SU-DHL-6 (cell line): ENCODE results near the gene TMOD1.

Experiments used
- H2AFZ ChIP-seq: fragments of 200-600 bp; sonication (generic); 2 replicates; pipeline ENCODE4 v1.6.1; 2014; ENCODE audit warnings: low read depth, mild to moderate bottlenecking, moderate library complexity, mixed read lengths, antibody characterized with exemption, low read length; ENCODE audit not compliant: severe bottlenecking
- H3F3A ChIP-seq: fragments of 200-600 bp; shearing (Covaris generic); 2 replicates; pipeline ENCODE4 v1.6.0; 2016; ENCODE audit warnings: antibody characterized with exemption, mild to moderate bottlenecking; ENCODE audit not compliant: insufficient read depth
- H3K27ac ChIP-seq: fragments of 200-600 bp; sonication (generic); 2 replicates; pipeline ENCODE4 v1.5.1; 2016; ENCODE audit warnings: low read depth, mild to moderate bottlenecking, low read length, moderate library complexity, mixed read lengths
- H3K27me3 ChIP-seq: fragments of 200-600 bp; sonication (generic), shearing (Covaris generic); 2 replicates; pipeline ENCODE4 v1.6.0; 2014; ENCODE audit warnings: mild to moderate bottlenecking, low read length
- H3K36me3 ChIP-seq: fragments of 200-600 bp; sonication (generic); 2 replicates; pipeline ENCODE4 v1.6.1; 2014; ENCODE audit warnings: mild to moderate bottlenecking, low read length, mixed read lengths
- H3K4me2 ChIP-seq: fragments of 300-600, 200-600 bp; shearing (Covaris generic), sonication (generic); 2 replicates; pipeline ENCODE4 v1.6.0; 2014; ENCODE audit warnings: low read length, low read depth, mild to moderate bottlenecking; ENCODE audit not compliant: poor library complexity, severe bottlenecking
- H3K4me3 ChIP-seq: fragments of 200-600 bp; sonication (generic); 2 replicates; pipeline ENCODE4 v1.5.1; 2014; ENCODE audit warnings: antibody characterized with exemption, low read length, mild to moderate bottlenecking, mixed read lengths; ENCODE audit not compliant: insufficient read depth, poor library complexity, severe bottlenecking
- H3K79me2 ChIP-seq: fragments of 200-600 bp; sonication (generic); 2 replicates; pipeline ENCODE4 v1.6.1; 2014; ENCODE audit warnings: mild to moderate bottlenecking, low read length, moderate library complexity; ENCODE audit not compliant: insufficient read depth
- H3K9ac ChIP-seq: fragments of 200-600 bp; sonication (generic); 2 replicates; pipeline ENCODE4 v1.7.0; 2014; ENCODE audit warnings: mild to moderate bottlenecking, low read length
- H3K9me2 ChIP-seq: fragments of 200-600 bp; sonication (generic); replicated peaks from 2 replicates; pipeline ENCODE4 v1.6.1; 2014; ENCODE audit warnings: low read length; ENCODE audit not compliant: insufficient read depth
- H3K9me3 ChIP-seq: fragments of 200-600 bp; sonication (generic); 2 replicates; pipeline ENCODE4 v1.6.1; 2014; ENCODE audit warnings: low read length, mixed read lengths; ENCODE audit not compliant: insufficient read depth
- H4K20me1 ChIP-seq: fragments of 200-600 bp; sonication (generic); 2 replicates; pipeline ENCODE4 v1.6.1; 2014; ENCODE audit warnings: low read depth, mild to moderate bottlenecking, antibody characterized with exemption, low read length, moderate library complexity, mixed read lengths
- EZH2phosphoT487 ChIP-seq: fragments of 200-600 bp; sonication (generic), shearing (Covaris generic); conservative IDR thresholded peaks from 2 replicates; pipeline ENCODE4 v1.6.1; 2018; ENCODE audit warnings: mild to moderate bottlenecking, antibody characterized with exemption, low read length, moderate library complexity, mixed read lengths
- TF ChIP-seq, protein P1 (sequence below): fragments of 200-600 bp; sonication (generic); IDR thresholded peaks from one replicate; pipeline ENCODE4 v1.5.1; 2017; ENCODE audit warnings: antibody characterized with exemption, mild to moderate bottlenecking, low read length, moderate library complexity; ENCODE audit not compliant: insufficient read depth, poor library complexity, severe bottlenecking

The TMOD1 gene

DNA sequence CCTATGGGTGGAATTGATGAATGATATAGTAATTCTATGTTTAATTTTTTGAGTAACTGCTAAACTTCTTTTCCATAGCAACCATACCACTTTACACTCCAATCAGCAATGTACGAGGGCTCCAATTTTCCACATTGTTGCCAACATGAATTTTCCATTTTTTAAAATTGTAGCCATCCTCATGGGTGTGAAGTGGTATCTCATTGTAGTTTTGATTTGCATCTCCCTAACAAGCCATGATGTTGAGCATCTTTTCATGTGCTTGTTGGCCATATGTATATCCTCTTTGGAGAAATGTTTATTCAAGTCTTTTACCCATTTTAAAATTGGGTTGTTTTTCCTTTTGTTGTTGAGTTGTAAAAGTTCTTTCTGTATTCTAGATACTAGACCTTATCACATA, 48.9 kb downstream of the TMOD1 start:
- Histone ChIP-seq H3K36me3 (no peaks in the 10 kb centered on the region), H2AFZ (no peak overlapping the region), H4K20me1 (no peaks in the 10 kb centered on the region), H3F3A (no peaks in the 10 kb centered on the region), H3K4me2 (no peak overlapping the region), H3K27me3 (no peaks in the 10 kb centered on the region), H3K27ac (no peak overlapping the region), H3K4me3 (no peak overlapping the region), H3K79me2 (no peaks in the 10 kb centered on the region), H3K9me2 (no peaks in the 10 kb centered on the region), H3K9ac (no peak overlapping the region), H3K9me3 (no peaks in the 10 kb centered on the region)
- TF ChIP-seq, protein P1, sequence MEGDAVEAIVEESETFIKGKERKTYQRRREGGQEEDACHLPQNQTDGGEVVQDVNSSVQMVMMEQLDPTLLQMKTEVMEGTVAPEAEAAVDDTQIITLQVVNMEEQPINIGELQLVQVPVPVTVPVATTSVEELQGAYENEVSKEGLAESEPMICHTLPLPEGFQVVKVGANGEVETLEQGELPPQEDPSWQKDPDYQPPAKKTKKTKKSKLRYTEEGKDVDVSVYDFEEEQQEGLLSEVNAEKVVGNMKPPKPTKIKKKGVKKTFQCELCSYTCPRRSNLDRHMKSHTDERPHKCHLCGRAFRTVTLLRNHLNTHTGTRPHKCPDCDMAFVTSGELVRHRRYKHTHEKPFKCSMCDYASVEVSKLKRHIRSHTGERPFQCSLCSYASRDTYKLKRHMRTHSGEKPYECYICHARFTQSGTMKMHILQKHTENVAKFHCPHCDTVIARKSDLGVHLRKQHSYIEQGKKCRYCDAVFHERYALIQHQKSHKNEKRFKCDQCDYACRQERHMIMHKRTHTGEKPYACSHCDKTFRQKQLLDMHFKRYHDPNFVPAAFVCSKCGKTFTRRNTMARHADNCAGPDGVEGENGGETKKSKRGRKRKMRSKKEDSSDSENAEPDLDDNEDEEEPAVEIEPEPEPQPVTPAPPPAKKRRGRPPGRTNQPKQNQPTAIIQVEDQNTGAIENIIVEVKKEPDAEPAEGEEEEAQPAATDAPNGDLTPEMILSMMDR, result no peak
- no peak for TF ChIP-seq EZH2phosphoT487

- no peaks in the 10 kb centered on the region for H3K36me3 ChIP-seq
- no peak overlapping the region for H3K4me2 ChIP-seq
- H3K27me3 ChIP-seq, result no peaks in the 10 kb centered on the region
- H3K9me2 ChIP-seq, result no peaks in the 10 kb centered on the region
- no peak overlapping the region for H2AFZ ChIP-seq
- H3K9me3 ChIP-seq, result no peaks in the 10 kb centered on the region
- TF ChIP-seq EZH2phosphoT487, result no peak
- TF ChIP-seq, protein P1, result no peak
- no peak overlapping the region for H3K27ac ChIP-seq
- no peaks in the 10 kb centered on the region for H3F3A ChIP-seq
- H3K9ac ChIP-seq, result no peak overlapping the region
- no peaks in the 10 kb centered on the region for H3K79me2 ChIP-seq
- H4K20me1 ChIP-seq, result no peaks in the 10 kb centered on the region
- no peak overlapping the region for H3K4me3 ChIP-seq
Observed at GRCh38 chr9:97551308-97551707, 49.8 kb downstream of the TMOD1 start.

DNA sequence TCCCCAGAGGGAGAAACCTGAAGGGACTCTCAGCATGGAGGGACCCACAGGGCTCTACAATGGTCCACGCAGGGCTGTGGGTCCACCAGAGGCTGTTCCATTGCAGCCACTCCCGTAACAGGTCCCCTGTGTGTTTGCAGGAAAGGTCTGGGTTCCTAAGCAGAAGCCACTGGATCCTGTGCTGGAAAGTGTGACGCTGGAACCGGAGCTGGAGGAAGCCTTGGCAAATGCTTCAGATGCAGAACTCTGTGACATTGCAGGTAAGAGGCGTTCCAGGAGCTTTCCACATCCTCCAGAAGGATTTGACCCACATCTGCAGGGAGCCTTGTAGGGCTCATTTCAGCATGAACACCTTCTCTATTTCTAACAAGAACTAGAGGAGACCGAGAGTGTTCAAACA, 51.7 kb downstream of the TMOD1 start:
- Histone ChIP-seq H3K9me3 (no peaks in the 10 kb centered on the region), H2AFZ (no peak overlapping the region), H3K27ac (no peak overlapping the region), H3F3A (no peaks in the 10 kb centered on the region), H3K4me2 (no peak overlapping the region), H3K36me3 (no peaks in the 10 kb centered on the region), H3K79me2 (no peaks in the 10 kb centered on the region), H3K9me2 (no peaks in the 10 kb centered on the region), H3K27me3 (no peaks in the 10 kb centered on the region), H3K9ac (no peak overlapping the region), H3K4me3 (no peak overlapping the region), H4K20me1 (no peaks in the 10 kb centered on the region)
- TF ChIP-seq, protein P1, result no peak
- TF ChIP-seq EZH2phosphoT487, result no peak

DNA sequence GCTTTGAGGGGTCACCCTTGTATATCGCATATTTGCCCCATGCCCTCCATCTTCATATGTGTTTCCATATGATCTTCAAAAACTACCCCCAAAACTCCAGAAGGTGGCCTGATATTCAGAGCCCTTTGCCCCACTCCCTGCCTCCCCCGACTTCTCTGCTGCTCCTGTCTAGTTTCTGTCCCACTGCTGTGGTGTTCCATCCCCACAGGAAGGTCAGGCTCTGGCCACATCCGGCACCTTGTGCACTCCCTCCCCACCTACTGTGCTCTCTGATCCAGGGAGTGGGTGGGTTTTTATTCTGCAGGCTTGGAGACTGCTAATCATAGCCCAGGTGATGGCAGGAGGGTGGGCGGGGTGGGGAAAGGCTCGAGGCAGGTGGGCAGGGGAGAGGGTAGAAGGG, 52.4 kb downstream of the TMOD1 start:
- Histone ChIP-seq H3K27ac (no peak overlapping the region), H2AFZ (no peak overlapping the region), H3K27me3 (no peaks in the 10 kb centered on the region), H3K79me2 (no peaks in the 10 kb centered on the region), H3K9ac (no peak overlapping the region), H3K4me2 (no peak overlapping the region), H4K20me1 (no peaks in the 10 kb centered on the region), H3K4me3 (no peak overlapping the region), H3K9me2 (no peaks in the 10 kb centered on the region), H3K36me3 (no peaks in the 10 kb centered on the region), H3K9me3 (no peaks in the 10 kb centered on the region), H3F3A (no peaks in the 10 kb centered on the region)
- TF ChIP-seq, protein P1, result no peak
- TF ChIP-seq EZH2phosphoT487, result no peak
